Fibroblast of skin of back (primary cell): Measurements from ENCODE around the gene KCNH5. TPM values are rescaled to one million over a fixed set of nuclear protein-coding genes. Genes with fewer than 3 reads are reported as not detected.
A peak's percentile ranks its signal among the peaks of the same experiment; 100 is the strongest.

ENCODE experiments used
- DNase-seq: peaks from one replicate; pipeline ENCODE4 v3.0.0-alpha.2; 2013
- polyA plus RNA-seq, 2 experiments: library from polyadenylated mRNA; unstranded; fragments of 120-200 nt; gene quantifications; one replicate each; pipeline ENCODE4 v1.2.1, GENCODE V29; 2013; ENCODE audit not compliant: insufficient read length in 2 of 2

Gene KCNH5, protein sequence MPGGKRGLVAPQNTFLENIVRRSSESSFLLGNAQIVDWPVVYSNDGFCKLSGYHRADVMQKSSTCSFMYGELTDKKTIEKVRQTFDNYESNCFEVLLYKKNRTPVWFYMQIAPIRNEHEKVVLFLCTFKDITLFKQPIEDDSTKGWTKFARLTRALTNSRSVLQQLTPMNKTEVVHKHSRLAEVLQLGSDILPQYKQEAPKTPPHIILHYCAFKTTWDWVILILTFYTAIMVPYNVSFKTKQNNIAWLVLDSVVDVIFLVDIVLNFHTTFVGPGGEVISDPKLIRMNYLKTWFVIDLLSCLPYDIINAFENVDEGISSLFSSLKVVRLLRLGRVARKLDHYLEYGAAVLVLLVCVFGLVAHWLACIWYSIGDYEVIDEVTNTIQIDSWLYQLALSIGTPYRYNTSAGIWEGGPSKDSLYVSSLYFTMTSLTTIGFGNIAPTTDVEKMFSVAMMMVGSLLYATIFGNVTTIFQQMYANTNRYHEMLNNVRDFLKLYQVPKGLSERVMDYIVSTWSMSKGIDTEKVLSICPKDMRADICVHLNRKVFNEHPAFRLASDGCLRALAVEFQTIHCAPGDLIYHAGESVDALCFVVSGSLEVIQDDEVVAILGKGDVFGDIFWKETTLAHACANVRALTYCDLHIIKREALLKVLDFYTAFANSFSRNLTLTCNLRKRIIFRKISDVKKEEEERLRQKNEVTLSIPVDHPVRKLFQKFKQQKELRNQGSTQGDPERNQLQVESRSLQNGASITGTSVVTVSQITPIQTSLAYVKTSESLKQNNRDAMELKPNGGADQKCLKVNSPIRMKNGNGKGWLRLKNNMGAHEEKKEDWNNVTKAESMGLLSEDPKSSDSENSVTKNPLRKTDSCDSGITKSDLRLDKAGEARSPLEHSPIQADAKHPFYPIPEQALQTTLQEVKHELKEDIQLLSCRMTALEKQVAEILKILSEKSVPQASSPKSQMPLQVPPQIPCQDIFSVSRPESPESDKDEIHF
- polyA plus RNA-seq (2013, experiment 1 of 2; ENCODE audit: insufficient read length) = not detected
- not detected for polyA plus RNA-seq (2013, experiment 2 of 2; ENCODE audit: insufficient read length)

- peak; percentile 52 for DNase-seq
Measured at GRCh38 chr14:63045234-63045611, at the start of gene KCNH5. KCNH5 (minus strand) TSS chr14:63045458; CDS start chr14:63045186, 272 bp downstream.

DNA sequence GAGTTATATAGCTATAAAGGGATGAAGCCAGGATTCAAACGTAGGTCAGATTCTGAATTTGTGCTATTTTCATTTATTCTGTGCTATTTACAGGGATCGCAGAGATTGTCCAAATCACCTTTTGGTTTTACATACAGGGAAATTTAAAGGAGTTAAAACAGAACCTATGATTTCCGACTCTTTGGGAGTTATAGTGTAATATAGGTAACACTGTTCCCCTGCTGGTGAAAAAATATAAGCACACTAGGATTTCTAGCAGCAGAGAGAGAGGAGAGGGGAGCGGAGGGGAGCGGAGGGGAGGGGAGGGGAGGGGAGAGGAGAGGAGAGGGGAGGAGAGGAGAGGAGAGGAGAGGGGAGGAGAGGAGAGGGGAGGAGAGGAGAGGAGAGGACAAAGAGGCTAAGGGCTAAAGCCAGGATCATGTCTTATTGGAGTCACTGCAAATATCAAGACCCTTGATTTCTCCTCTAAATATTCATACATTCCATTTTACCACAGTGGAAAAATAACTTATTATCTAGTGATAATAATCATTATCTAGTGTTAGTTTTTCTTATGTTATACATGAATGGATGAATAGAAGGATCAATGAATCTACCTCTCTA is 46.2 kb upstream of the KCNH5 start:
- no peak for DNase-seq

DNA sequence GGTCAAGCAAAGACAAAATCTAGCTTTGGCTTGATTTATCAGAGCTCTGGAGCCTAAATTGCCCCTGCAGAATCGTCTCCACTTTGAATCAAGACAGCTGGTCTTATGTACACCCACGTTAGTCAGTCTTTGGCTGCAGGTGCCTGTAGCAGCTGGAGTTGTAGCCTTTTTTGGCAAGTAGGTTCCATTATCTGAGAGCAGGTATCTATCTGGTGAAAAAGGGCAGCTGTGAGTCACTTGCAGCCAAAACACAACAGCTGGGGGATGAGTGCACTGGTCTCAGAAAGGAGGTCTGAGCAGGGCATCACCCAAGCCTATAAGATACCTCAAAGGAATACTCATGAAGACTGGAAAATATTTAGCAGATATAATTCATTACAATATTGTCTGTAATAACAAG is 43.6 kb upstream of the KCNH5 start:
- no peak for DNase-seq

- DNase-seq = no peak
Measured at GRCh38 chr14:63078569-63078968, 33.3 kb upstream of the KCNH5 start.

DNA sequence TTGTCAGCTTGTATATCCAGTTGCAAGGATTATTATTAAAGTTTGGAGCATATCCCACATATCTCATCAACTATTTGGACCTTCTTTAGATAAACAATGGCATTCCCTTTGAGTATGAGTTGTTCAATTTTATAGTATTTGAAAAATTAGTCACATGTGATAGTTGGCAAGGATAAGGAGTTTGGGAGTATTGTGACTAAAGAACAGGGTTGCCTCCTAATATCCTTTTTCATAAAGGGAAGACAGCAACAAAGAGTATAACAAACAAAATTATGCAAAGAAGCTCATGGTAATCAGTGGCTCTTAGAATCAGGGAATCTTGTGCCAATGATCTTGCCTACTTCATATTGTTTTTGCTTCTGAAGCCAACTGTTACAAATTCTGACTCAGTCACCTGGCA is 31.2 kb upstream of the KCNH5 start:
- no peak for DNase-seq

GRCh38 chr14:63055631-63056030 is 10.4 kb upstream of the KCNH5 start:
- DNase-seq = no peak

DNA sequence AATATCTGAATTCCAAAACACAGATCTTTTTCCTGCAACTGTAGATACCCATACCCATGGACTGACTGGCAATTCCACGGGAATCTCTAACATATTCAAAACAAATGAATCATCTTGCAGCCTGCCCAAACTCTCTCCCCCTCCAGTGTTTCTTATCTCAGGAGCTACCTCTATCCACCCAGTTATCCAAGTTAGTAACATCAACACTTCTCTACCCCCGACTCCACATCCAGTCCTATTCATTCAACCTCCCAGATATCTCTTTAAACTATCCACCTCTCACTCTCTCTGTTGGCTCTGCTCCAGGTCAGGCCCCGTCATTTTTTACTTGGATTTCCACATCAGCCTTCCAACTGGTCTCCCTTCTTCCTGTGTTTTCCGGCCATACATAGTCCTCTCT is 6.7 kb upstream of the KCNH5 start:
- peak; percentile 12 for DNase-seq

GRCh38 chr14:63051301-63051700 is 6.0 kb upstream of the KCNH5 start:
- DNase-seq = no peak

DNA sequence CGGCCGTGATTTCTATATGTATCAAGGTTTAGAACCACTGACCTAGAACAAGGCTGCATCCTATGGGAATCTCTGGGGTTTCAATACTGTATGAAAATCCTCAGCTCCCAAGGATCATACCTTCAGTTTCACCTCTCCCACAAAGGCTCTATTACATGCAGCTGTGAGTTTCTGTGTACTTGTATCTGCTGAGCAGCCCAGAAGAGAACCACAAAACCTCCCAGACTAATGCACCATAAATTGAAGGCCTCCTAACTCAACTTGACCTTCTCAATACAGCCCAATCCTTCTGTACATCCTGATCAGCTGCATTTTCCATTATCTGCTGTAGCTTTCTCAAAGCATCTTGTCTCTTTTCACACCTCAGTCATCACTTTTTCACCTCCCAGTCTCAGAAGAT is 5.4 kb upstream of the KCNH5 start:
- DNase-seq = no peak

DNA sequence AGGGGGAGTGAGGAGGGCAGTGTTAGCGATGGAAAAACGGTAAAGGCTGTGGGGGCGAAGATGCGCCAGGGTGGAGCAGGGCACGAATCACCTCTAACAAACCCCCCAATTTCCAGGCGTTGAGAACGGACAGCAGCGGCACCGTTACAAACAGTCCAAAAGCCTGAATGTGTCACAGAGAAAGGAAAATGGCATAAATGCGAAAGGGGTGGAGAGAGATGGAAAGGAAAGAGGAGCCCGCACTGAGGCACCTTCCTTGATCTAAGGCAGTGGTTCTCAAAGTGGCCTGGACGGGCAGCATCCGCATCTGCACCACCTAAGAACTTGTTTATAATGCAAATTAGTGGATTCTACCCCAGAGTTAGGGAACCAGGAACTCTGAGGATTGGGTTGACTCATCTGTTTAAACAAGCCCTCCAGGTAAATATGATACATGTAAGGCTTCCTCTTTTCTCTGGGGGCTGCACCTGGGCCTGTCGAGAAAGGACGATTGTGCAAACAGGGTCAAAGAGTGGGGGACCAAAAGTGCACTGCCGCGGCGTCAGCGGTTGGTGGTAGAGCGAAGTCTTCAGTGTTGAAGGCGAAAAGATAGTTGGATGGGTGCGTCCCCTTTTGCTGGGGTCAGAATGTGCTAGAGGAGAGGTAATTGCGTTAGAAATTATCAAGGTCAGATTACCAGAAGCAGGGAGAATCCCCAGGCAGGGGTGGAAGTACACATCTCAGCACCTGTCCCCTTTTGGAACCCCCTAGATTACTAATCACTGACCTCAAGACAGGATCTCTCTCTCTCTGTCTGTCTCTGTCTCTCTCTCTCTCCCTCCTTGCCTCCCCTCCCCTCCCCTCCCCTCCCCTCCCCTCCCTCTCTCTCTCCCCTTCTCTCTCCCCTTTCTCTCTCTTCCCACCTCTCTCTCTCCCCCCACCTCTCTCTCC is 1.3 kb upstream of the KCNH5 start:
- DNase-seq = no peak

DNA sequence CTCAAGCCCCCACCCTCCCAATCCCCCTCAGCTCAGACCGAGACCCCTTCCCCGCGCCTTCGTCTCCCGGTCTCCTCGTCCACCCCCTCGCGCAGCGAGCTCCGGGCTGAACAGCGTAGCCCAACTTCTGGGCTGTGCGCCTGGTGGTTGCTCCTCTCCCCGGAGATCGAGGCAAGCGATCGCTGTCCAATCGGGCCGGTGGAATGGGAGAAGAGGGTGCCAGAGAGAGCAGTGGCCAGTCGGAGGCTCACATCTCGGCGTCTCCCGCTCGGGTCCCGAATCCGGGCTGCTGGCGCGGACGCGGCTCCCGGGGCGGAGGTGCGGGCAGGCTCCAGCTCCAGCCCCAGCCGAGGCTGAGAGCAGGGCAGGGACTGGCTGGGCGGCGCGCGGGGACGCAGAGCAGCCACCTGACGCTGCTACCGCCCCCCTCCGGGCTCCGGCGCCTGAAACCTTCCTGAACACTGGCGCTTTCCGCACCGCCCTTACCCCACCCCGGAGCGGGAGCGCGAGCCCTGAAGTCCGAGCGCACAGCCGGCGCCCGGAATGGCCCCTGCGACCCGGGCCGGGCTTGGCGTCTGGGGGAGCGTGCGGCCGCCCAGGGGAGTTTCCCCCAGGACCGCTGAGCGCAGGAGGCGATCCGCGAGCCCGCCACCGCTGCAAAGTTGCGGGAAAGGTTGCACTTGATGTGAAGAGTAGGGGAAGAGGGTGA is 508 bp upstream of the KCNH5 start:
- peak; percentile 46 for DNase-seq

- peak; percentile 53 for DNase-seq
Measured at GRCh38 chr14:63039866-63040265, 5.4 kb downstream of the KCNH5 start.

DNA sequence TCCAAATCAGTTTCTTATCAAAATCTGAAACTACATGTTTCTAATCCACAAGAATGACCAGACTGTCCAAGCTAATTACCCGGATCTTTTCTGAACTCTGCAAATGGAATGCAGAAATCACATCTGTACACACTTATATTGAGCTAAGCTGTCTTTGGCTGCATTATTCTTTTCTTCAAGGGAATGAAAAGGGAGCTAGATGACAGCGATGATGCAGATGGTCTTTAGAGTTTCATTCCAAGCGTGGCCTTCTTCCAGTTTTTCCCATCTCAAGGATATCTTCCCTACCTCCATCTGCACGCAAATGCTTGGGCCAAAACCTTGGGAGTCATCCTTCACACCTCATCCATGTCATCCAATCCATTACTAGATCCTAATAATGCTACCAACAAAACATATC is 12.6 kb downstream of the KCNH5 start:
- DNase-seq = no peak

DNA sequence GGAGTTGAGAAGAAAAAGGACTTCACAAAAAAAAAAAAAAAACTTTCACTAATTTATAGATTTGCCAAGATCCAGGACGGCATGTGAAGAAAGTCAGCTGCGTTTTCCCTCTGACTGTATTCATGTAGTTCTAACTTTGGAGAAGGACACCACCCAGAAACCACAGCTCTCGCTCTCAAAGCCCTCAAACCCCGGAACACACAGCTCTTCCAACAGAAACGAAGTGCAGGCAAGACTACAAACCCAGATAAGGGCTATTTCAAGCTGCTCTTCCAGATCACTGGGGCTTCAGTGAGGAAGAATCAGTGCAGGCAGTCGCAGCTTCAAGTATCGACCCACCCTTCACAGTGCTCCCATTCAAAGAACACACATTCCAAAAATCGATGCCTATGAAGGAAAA is 13.2 kb downstream of the KCNH5 start:
- DNase-seq = no peak

DNA sequence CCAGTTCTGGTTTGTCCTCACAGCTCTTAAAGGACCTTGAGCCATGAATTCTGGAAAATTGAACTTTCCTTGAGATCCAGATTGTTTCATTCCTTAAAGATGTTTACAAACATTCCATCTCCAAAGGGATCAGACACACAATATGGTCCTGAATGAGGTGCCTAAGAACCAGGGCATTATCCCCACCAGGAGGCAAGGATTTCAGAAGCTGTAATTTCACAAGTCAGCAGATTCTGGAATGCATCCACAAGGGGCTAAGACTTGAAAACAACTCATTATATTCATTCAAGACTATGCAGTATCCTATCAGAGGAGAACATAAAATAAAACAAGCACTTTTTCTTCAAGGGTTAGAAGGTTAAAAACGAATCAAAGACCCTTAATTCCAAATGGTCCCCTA is 15.1 kb downstream of the KCNH5 start:
- no peak for DNase-seq

DNA sequence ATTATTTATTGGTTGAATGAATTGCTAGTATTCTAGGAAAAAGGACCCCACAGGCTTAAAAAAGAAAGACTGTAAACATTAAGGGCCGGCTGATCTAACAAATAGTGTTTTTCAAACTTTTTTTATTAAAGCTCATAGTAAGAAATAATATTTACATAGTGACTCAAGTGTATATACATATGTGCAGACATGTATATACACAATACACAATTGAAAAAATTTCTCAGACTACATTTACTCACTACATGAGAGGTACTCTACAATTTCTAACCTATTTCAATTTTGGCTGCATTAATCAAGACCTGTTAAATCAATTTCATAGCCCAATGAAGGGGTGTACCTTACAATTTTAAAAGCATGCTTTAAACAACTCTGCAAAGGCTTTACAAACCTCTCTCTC is 17.5 kb downstream of the KCNH5 start:
- no peak for DNase-seq

DNA sequence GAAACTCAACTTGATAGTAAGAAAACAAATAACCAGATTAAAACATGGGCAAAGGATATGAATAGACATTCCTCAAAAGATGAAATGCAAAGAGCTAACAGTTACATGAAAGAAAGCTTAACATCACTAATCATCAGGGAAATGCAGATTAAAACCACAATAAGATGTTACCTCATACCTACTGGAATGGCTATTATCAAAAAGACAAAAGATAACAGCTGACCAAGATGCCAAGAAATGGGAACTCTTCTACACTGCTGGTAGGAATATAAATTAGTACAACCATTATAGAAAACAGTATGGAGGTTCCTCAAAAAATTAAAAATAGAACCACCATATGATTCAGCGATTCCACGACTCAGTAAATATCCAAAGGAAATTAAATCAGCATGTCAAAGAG is 18.8 kb downstream of the KCNH5 start:
- DNase-seq = no peak

GRCh38 chr14:63014621-63015020 is 30.6 kb downstream of the KCNH5 start:
- no peak for DNase-seq

DNA sequence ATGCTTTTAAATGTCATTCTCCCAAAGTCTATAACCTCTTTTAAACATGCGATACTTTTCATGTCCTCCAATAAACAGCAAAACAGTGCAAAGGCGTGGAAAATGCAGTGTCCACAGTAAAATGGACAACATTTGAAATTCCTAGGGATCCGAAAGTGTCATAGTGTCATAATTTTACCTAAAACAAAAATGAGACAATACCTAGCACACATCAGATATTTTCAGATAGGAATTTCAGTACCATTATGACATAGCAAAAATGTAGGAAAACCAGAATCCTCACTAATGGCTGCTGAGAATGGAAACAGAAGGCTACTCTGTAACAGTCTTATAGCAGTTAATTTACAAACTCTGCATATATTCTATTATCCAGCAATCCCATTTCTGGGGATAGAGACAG is 33.1 kb downstream of the KCNH5 start:
- DNase-seq = no peak

DNA sequence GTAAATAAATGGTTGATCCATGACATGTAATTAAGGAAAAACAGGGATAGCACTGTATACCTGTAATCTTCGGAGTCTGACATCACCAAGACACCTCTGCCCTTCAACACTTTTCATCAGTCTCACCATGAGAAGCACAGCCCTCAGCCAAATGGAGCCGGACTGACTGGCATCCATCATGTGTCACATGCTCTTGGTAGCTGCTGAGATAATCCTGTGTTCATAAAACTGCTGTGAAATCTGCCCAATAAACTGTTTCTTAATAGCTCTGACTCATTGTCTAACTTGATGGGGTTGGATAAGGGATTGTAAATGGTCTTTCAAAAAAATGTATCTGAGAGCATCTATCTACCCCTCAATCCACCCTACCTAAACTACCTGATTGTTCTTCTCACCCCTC is 33.6 kb downstream of the KCNH5 start:
- no peak for DNase-seq

DNA sequence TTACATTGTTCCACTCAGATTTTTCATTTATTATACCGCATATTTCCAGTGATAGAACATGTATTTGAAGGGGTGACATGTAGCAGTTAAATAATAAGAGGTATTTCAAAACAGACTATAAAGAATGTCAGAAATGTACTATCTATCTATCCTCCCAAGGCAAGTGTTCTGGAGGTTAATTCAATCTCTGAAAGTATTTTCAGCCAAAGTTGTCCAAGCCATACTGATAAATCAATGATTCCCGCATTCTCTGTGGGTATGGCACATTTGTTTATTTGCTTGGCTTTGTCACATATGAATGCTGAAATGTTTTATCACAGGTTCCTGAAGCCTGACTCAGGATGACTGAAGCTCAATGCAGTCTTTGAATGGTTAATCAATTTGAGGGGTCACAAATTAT is 35.8 kb downstream of the KCNH5 start:
- DNase-seq = no peak
